A549 (cell line): ENCODE data around the gene TMEM145. TPM values are rescaled to one million over a fixed set of nuclear protein-coding genes. Genes with fewer than 3 reads are reported as not detected.

Experiments used
- ATAC-seq, 2 experiments: fragments of 200-7000 bp in 1 of 2; fragments of >200 bp in 1 of 2; cut with Nextera tagmentation in 1 of 2; cut with Tn5 transposase in 1 of 2; 3 replicates each; pipeline versions ENCODE4 v1.8.0 to v1.9.1; 2018 to 2020; ENCODE audit warnings: mild to moderate bottlenecking in 1 of 2, moderate library complexity in 1 of 2
- CTCF ChIA-PET: fragments of 300-600 bp; sonication (Branson Sonifier 250); formaldehyde crosslinking; extraction: SDS; loops from one replicate; lab custom pipeline; 2021; ENCODE audit warnings: antibody characterized with exemption, inconsistent platforms; lab: Yijun Ruan, JAX
- POLR2A ChIA-PET: fragments of 350-600 bp; formaldehyde crosslinking; extraction: SDS; loops from one replicate; lab custom pipeline; 2021; ENCODE audit warnings: antibody characterized with exemption, inconsistent platforms; lab: Yijun Ruan, JAX
- DNase-seq, 2 experiments: peaks; one replicate each; pipeline versions ENCODE4 v3.0.0 to v3.0.0-alpha.2; 2011 to 2016; ENCODE audit warnings: low read depth in 1 of 2, low spot score in 1 of 2
- FAIRE-seq: peaks from 2 replicates; lab custom pipeline; 2011; peaks lifted over from hg19 to GRCh38; lab: Jason Lieb, UNC
- H3K27ac ChIP-seq, 2 experiments: fragments of >200 bp; sonication (Bioruptor Twin); formaldehyde crosslinking; 3 replicates each; pipeline ENCODE4 v1.5.1; 2016 to 2017
- H3K4me1 ChIP-seq: fragments of >200 bp; sonication (Bioruptor Twin); formaldehyde crosslinking; 3 replicates; pipeline ENCODE4 v1.6.1; 2016
- H3K4me2 ChIP-seq: fragments of >200 bp; sonication (Bioruptor Twin); formaldehyde crosslinking; 3 replicates; pipeline ENCODE4 v1.6.1; 2016
- H3K4me3 ChIP-seq: fragments of >200 bp; sonication (Bioruptor Twin); formaldehyde crosslinking; 3 replicates; pipeline ENCODE4 v1.5.1; 2016
- H3K9me3 ChIP-seq: fragments of >200 bp; sonication (Bioruptor Twin); formaldehyde crosslinking; 3 replicates; pipeline ENCODE4 v1.6.1; 2016
- CEBPB ChIP-seq, 2 experiments: fragments of >200 bp in 1 of 2; sonication (Bioruptor Twin) in 1 of 2; formaldehyde crosslinking in 1 of 2; IDR thresholded peaks; 2 replicates each; pipeline ENCODE4 v1.6.1; 2012 to 2016
- CHD4 ChIP-seq: fragments of 200-600 bp; sonication (generic); IDR thresholded peaks from 2 replicates; pipeline ENCODE4 v1.6.1; 2016; ENCODE audit warnings: antibody characterized with exemption, mild to moderate bottlenecking, borderline replicate concordance
- CTCF ChIP-seq: fragments of >200 bp; sonication (Bioruptor Twin); formaldehyde crosslinking; IDR thresholded peaks from 3 replicates; pipeline ENCODE4 v1.5.1; 2016
- E2F6 ChIP-seq: IDR thresholded peaks from 2 replicates; pipeline ENCODE4 v1.6.1; 2012; ENCODE audit warnings: low read depth, borderline replicate concordance
- ESRRA ChIP-seq: fragments of 150-350 bp; IDR thresholded peaks from 2 replicates; pipeline ENCODE4 v1.6.1; 2014; ENCODE audit warnings: mild to moderate bottlenecking, low read length, borderline replicate concordance
- FOXS1 ChIP-seq: fragments of 250-450 bp; sonication (Bioruptor Pico); IDR thresholded peaks from 2 replicates; pipeline ENCODE4 v1.5.0; 2020; ENCODE audit warnings: mild to moderate bottlenecking, moderate library complexity
- HDAC2 ChIP-seq: fragments of 200-600 bp; sonication (generic); IDR thresholded peaks from 2 replicates; pipeline ENCODE4 v1.6.1; 2016
- HOXB13 ChIP-seq: fragments of 250-450 bp; sonication (Bioruptor Pico); IDR thresholded peaks from 2 replicates; pipeline ENCODE4 v1.5.0; 2020; ENCODE audit warnings: low read depth, mild to moderate bottlenecking, moderate library complexity
- HOXB5 ChIP-seq: fragments of 250-450 bp; sonication (Bioruptor Pico); IDR thresholded peaks from 2 replicates; pipeline ENCODE4 v1.5.0; 2020; ENCODE audit warnings: mild to moderate bottlenecking, moderate library complexity
- JUN ChIP-seq, 2 experiments: fragments of >200 bp; sonication (Bioruptor Twin); formaldehyde crosslinking; IDR thresholded peaks; 2 replicates in 1 of 2; 3 replicates in 1 of 2; pipeline ENCODE4 v1.6.1; 2016 to 2017
- KDM1A ChIP-seq: fragments of 200-600 bp; sonication (generic); IDR thresholded peaks from 2 replicates; pipeline ENCODE4 v1.6.1; 2016; ENCODE audit warnings: low read depth, mild to moderate bottlenecking
- MAZ ChIP-seq: fragments of 150-350 bp; IDR thresholded peaks from 2 replicates; pipeline ENCODE4 v1.6.1; 2014; ENCODE audit warnings: antibody characterized with exemption, low read depth, low read length, borderline replicate concordance
- NPAS2 ChIP-seq: fragments of 250-450 bp; sonication (Bioruptor Pico); IDR thresholded peaks from 2 replicates; pipeline ENCODE4 v1.8.0; 2022; ENCODE audit warnings: mild to moderate bottlenecking, moderate library complexity, borderline replicate concordance
- PHF8 ChIP-seq: fragments of 200-600 bp; sonication (generic); IDR thresholded peaks from 2 replicates; pipeline ENCODE4 v1.6.1; 2016; ENCODE audit warnings: low read depth, mild to moderate bottlenecking, antibody characterized with exemption, moderate library complexity, borderline replicate concordance
- POLR2A ChIP-seq: IDR thresholded peaks from 2 replicates; pipeline ENCODE4 v1.6.1; 2012; ENCODE audit warnings: mild to moderate bottlenecking, low read length
- RCOR1 ChIP-seq: fragments of 150-350 bp; IDR thresholded peaks from 2 replicates; pipeline ENCODE4 v1.6.1; 2014; ENCODE audit warnings: antibody characterized with exemption, low read length, low read depth
- RNF2 ChIP-seq: fragments of 200-600 bp; sonication (generic); IDR thresholded peaks from 2 replicates; pipeline ENCODE4 v1.6.1; 2016; ENCODE audit warnings: low read depth, mild to moderate bottlenecking, antibody characterized with exemption, moderate library complexity, borderline replicate concordance
- SMC3 ChIP-seq: fragments of >200 bp; sonication (Bioruptor Twin); formaldehyde crosslinking; IDR thresholded peaks from 3 replicates; pipeline ENCODE4 v1.6.1; 2018; ENCODE audit warnings: inconsistent platforms
- SREBF2 ChIP-seq: fragments of 450-650 bp; IDR thresholded peaks from 2 replicates; pipeline ENCODE4 v1.6.1; 2014; ENCODE audit warnings: mild to moderate bottlenecking, moderate library complexity
- ZC3H11A ChIP-seq: fragments of 450-650 bp; IDR thresholded peaks from 2 replicates; pipeline ENCODE4 v1.6.1; 2014; ENCODE audit warnings: antibody characterized with exemption, mild to moderate bottlenecking
- ZNF302 ChIP-seq: fragments of 250-450 bp; sonication (Bioruptor Pico); IDR thresholded peaks from 2 replicates; pipeline ENCODE4 v1.9.0; 2021; ENCODE audit warnings: inconsistent platforms, mild to moderate bottlenecking, moderate library complexity
- ZSCAN20 ChIP-seq: fragments of 250-450 bp; sonication (Bioruptor Pico); IDR thresholded peaks from 2 replicates; pipeline ENCODE4 v1.8.0; 2022; ENCODE audit warnings: mild to moderate bottlenecking, moderate library complexity
- WGBS: methylation state at CpG from one replicate; pipeline ENCODE4 v1.1.6; 2017; ENCODE audit errors: missing lambda C conversion rate; 5-methylcytosine and 5-hydroxymethylcytosine counted together
- polyA plus RNA-seq, 4 experiments: library from polyadenylated mRNA; depleted of rRNA in 3 of 4; stranded (reverse); fragments of >200 nt; fragmentation: RNase III in 1 of 4; extraction: RNeasy Plus Mini Kit Qiagen cat#74134 plus additional on column Dnase treatment in 1 of 4; gene quantifications; 2 replicates in 3 of 4; 3 replicates in 1 of 4; pipeline ENCODE4 v1.2.3, GENCODE V29; 2011 to 2017
- TF ChIP-seq, protein P1 (sequence below): fragments of 150-350 bp; IDR thresholded peaks from 2 replicates; pipeline ENCODE4 v1.6.1; 2014; ENCODE audit warnings: low read depth, mild to moderate bottlenecking, low read length
- TF ChIP-seq, protein P2 (sequence below): fragments of 450-650 bp; IDR thresholded peaks from 2 replicates; pipeline ENCODE4 v1.6.1; 2014; ENCODE audit warnings: antibody characterized with exemption
- TF ChIP-seq, protein P3 (sequence below): IDR thresholded peaks from 2 replicates; pipeline ENCODE4 v1.6.1; 2012
- TF ChIP-seq, protein P4 (sequence below): fragments of >200 bp; sonication (Bioruptor Twin); formaldehyde crosslinking; IDR thresholded peaks from 2 replicates; pipeline ENCODE4 v1.6.1; 2016

The TMEM145 gene
- polyA plus RNA-seq, 2 of the 4 experiments (the other 2 are of a cell fraction) = 0.71 to 3.6 TPM

GRCh38 chr19:42269478-42270345 lies 43.4 kb upstream of the TMEM145 start:
- POLR2A ChIA-PET = interaction anchor here (0.7 to 2.8 kb wide), 8 partner anchors 10 to 32 kb away, joined by 3 to 18 read pairs (median 7); partner anchors contain the start of genes ERF, GSK3A and PRR19
- H3K9me3 ChIP-seq = no peaks in the 10 kb centered on the region
- FAIRE-seq (no peak), DNase-seq (no peak), ATAC-seq (no peak)
- peak overlapping the region; percentile 87 to 94 for H3K27ac ChIP-seq
- WGBS = 54% methylated on average over 9 of the region's 10 CpGs
- CTCF ChIA-PET = interaction anchor here (0.5 to 14.6 kb wide), 11 partner anchors 7 to 198 kb away, joined by 3 to 373 read pairs (median 6); partner anchors contain the start of gene GSK3A
- H3K4me3 ChIP-seq = peak overlapping the region; percentile 58
- H3K4me1 ChIP-seq = peaks cover 28% of the 10 kb centered on the region
- no peak for TF ChIP-seq FOXS1 (CRISPR knock-in tag)
- no peak for TF ChIP-seq PHF8
- no peak for TF ChIP-seq ZNF302 (CRISPR knock-in tag)
- TF ChIP-seq ZSCAN20 (CRISPR knock-in tag) = no peak
- TF ChIP-seq, protein P1, sequence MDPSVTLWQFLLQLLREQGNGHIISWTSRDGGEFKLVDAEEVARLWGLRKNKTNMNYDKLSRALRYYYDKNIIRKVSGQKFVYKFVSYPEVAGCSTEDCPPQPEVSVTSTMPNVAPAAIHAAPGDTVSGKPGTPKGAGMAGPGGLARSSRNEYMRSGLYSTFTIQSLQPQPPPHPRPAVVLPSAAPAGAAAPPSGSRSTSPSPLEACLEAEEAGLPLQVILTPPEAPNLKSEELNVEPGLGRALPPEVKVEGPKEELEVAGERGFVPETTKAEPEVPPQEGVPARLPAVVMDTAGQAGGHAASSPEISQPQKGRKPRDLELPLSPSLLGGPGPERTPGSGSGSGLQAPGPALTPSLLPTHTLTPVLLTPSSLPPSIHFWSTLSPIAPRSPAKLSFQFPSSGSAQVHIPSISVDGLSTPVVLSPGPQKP = no peak
- no peak for TF ChIP-seq RCOR1
- no peak for TF ChIP-seq E2F6
- no peak for TF ChIP-seq CHD4
- TF ChIP-seq, protein P2, sequence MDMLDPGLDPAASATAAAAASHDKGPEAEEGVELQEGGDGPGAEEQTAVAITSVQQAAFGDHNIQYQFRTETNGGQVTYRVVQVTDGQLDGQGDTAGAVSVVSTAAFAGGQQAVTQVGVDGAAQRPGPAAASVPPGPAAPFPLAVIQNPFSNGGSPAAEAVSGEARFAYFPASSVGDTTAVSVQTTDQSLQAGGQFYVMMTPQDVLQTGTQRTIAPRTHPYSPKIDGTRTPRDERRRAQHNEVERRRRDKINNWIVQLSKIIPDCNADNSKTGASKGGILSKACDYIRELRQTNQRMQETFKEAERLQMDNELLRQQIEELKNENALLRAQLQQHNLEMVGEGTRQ = no peak
- TF ChIP-seq NPAS2 (CRISPR knock-in tag) = no peak
- TF ChIP-seq SREBF2 = no peak
- TF ChIP-seq CEBPB (IDR thresholded peaks at IDR 0.05) = no peak
- TF ChIP-seq, protein P3, sequence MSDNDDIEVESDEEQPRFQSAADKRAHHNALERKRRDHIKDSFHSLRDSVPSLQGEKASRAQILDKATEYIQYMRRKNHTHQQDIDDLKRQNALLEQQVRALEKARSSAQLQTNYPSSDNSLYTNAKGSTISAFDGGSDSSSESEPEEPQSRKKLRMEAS = no peak
- no peak for TF ChIP-seq HOXB13 (CRISPR knock-in tag)
- TF ChIP-seq KDM1A = no peak
- TF ChIP-seq RNF2 = no peak
- peak overlapping the region; percentile 96 for H3K4me2 ChIP-seq

GRCh38 chr19:42270346-42271044 lies 42.6 kb upstream of the TMEM145 start:
- peak overlapping the region; percentile 96 for H3K4me2 ChIP-seq
- DNase-seq = peak in 1 of 2 experiments; percentile 83
- TF ChIP-seq SREBF2 (no peak), HDAC2 (no peak), ESRRA (no peak), CHD4 (no peak), RNF2 (no peak), KDM1A (no peak), PHF8 (no peak), HOXB5 (CRISPR knock-in tag) (no peak), CTCF (no peak), POLR2A (peak; percentile 60), ZC3H11A (no peak), JUN (IDR thresholded peaks at IDR 0.05) (peak in 1 of 2 experiments; percentile 42; a peak in 2 of 5 replicates), MAZ (no peak), SMC3 (no peak; the same call in 2 of the 3 replicates), ZSCAN20 (CRISPR knock-in tag) (no peak)
- TF ChIP-seq, protein P3 = peak; percentile 54
- TF ChIP-seq, protein P4, sequence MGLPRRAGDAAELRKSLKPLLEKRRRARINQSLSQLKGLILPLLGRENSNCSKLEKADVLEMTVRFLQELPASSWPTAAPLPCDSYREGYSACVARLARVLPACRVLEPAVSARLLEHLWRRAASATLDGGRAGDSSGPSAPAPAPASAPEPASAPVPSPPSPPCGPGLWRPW = no peak
- WGBS = 26% methylated on average over 18 of the region's 18 CpGs
- peak; percentile 72 for FAIRE-seq
- peak overlapping the region; percentile 58 for H3K4me3 ChIP-seq
- no peaks in the 10 kb centered on the region for H3K9me3 ChIP-seq
- ATAC-seq = no peak
- peak overlapping the region; percentile 87 to 94 for H3K27ac ChIP-seq
- ChIA-PET CTCF (interaction anchor here (0.5 to 14.6 kb wide), 11 partner anchors 8 to 199 kb away, joined by 3 to 373 read pairs (median 6); partner anchors contain the start of gene GSK3A), POLR2A (interaction anchor here (0.6 to 2.8 kb wide), 8 partner anchors 9 to 27 kb away, joined by 3 to 18 read pairs (median 5); partner anchors contain the start of genes ERF and GSK3A)
- H3K4me1 ChIP-seq = peaks cover 28% of the 10 kb centered on the region
